GM18519 (cell line): Measurements from ENCODE around the gene MADCAM1.

Experiments used
- ATAC-seq: cut with Tn5 transposase; IDR thresholded peaks from one replicate; pipeline ENCODE4 v1.9.1; 2021; ENCODE audit warnings: mild to moderate bottlenecking, moderate library complexity; ENCODE audit not compliant: unreplicated experiment, low FRiP score

The MADCAM1 gene

GRCh38 chr19:531009-531752 lies 34.9 kb downstream of the MADCAM1 start:
- peak; percentile 63 for ATAC-seq

- peak; percentile 9 for ATAC-seq
These were observed 35.7 kb downstream of the MADCAM1 start, which contains the start of gene CDC34 for GRCh38 chr19:531753-532560. Gene CDC34 (plus strand): TSS chr19:531760. CDS start chr19:531932, 172 bp downstream.

- no peak for ATAC-seq
These were observed 36.5 kb downstream of the MADCAM1 start for GRCh38 chr19:532561-533363.

GRCh38 chr19:533364-534058 lies 37.2 kb downstream of the MADCAM1 start:
- no peak for ATAC-seq

- no peak for ATAC-seq
These were observed 37.8 kb downstream of the MADCAM1 start for GRCh38 chr19:534088-534487.

- ATAC-seq: no peak
These were observed 38.9 kb downstream of the MADCAM1 start for GRCh38 chr19:535017-535835.

GRCh38 chr19:536031-536880 lies 40.0 kb downstream of the MADCAM1 start:
- ATAC-seq: no peak

- ATAC-seq: no peak
These were observed 40.7 kb downstream of the MADCAM1 start for GRCh38 chr19:536881-537404.

GRCh38 chr19:538641-539428 lies 42.5 kb downstream of the MADCAM1 start:
- no peak for ATAC-seq

- no peak for ATAC-seq
These were observed 43.2 kb downstream of the MADCAM1 start for GRCh38 chr19:539429-540030.

- ATAC-seq: no peak
These were observed 44.8 kb downstream of the MADCAM1 start for GRCh38 chr19:540867-541637.

GRCh38 chr19:541699-542098 lies 45.4 kb downstream of the MADCAM1 start:
- no peak for ATAC-seq

- no peak for ATAC-seq
These were observed 46.0 kb downstream of the MADCAM1 start for GRCh38 chr19:542173-542866.

GRCh38 chr19:543910-544608 lies 47.8 kb downstream of the MADCAM1 start, which contains the start of gene GZMM:
Gene GZMM (plus strand): TSS chr19:544053. CDS start chr19:544072, 19 bp downstream.
- ATAC-seq: no peak

GRCh38 chr19:547117-547516 lies 50.8 kb downstream of the MADCAM1 start:
- ATAC-seq: no peak
